Activated naive CD8-positive, alpha-beta T cell treated with anti-CD3 and anti-CD28 coated beads, Interleukin-2, amount 10 ng/mL, durations not matched to agents 7 days and 5 days (primary cell): ENCODE results near the gene CPED1. TPM values are rescaled to one million over a fixed set of nuclear protein-coding genes. Genes with fewer than 3 reads are reported as not detected.
"Not testable (repeated sequence)": the region's sequence is repeated elsewhere in the genome, so short reads cannot be mapped to it uniquely, and the experiment has no call there.

Experiments used
- ATAC-seq: fragments of 150-1000 bp; cut with Tn5 transposase; one replicate; pipeline ENCODE4 v1.10.0; 2021; ENCODE audit warnings: low read depth, moderate library complexity
- POLR2A ChIA-PET: fragments of 350-600 bp; sonication (Branson Sonifier 250); formaldehyde crosslinking; loops from one replicate; lab custom pipeline; 2021; ENCODE audit warnings: antibody characterized with exemption; lab: Charles Lee
- DNase-seq: peaks from one replicate; pipeline ENCODE4 v3.0.0; 2021
- H3K27ac Mint-ChIP-seq: one replicate; pipeline ENCODE4 v1.8.0; 2022; ENCODE audit warnings: mild to moderate bottlenecking, mixed read lengths
- H3K27me3 Mint-ChIP-seq: one replicate; pipeline ENCODE4 v1.8.0; 2022; ENCODE audit warnings: mild to moderate bottlenecking, moderate library complexity, mixed read lengths
- H3K36me3 Mint-ChIP-seq: one replicate; pipeline ENCODE4 v1.8.0; 2021; ENCODE audit warnings: mild to moderate bottlenecking, mixed read lengths
- H3K4me1 Mint-ChIP-seq: one replicate; pipeline ENCODE4 v1.8.0; 2021; ENCODE audit warnings: mixed read lengths
- H3K4me3 Mint-ChIP-seq: one replicate; pipeline ENCODE4 v1.8.0; 2022; ENCODE audit warnings: mild to moderate bottlenecking, moderate library complexity, mixed read lengths
- H3K9me3 Mint-ChIP-seq: one replicate; pipeline ENCODE4 v1.8.0; 2021; ENCODE audit warnings: mixed read lengths
- total RNA-seq, 2 experiments: library from RNA; stranded (reverse); gene quantifications; one replicate each; pipeline ENCODE4 v1.2.3, GENCODE V29; 2021

CPED1 gene
- total RNA-seq, 2 experiments from 2014 or later = not detected

- POLR2A ChIA-PET = no interaction called here
- DNase-seq (no peak), ATAC-seq (no peak)
- Mint-ChIP-seq H3K4me1 (no peaks in the 10 kb centered on the region), H3K4me3 (no peak overlapping the region), H3K27me3 (peaks cover 19% of the 10 kb centered on the region), H3K36me3 (no peaks in the 10 kb centered on the region), H3K9me3 (no peaks in the 10 kb centered on the region), H3K27ac (no peak overlapping the region)
Observed at GRCh38 chr7:121167971-121168370, 179.5 kb downstream of the CPED1 start.

GRCh38 chr7:121169469-121169868, 181.0 kb downstream of the CPED1 start:
- no peaks in the 10 kb centered on the region for H3K9me3 Mint-ChIP-seq
- POLR2A ChIA-PET = no interaction called here
- no peaks in the 10 kb centered on the region for H3K36me3 Mint-ChIP-seq
- H3K4me1 Mint-ChIP-seq = no peaks in the 10 kb centered on the region
- H3K4me3 Mint-ChIP-seq = no peak overlapping the region
- no peak overlapping the region for H3K27ac Mint-ChIP-seq
- DNase-seq (no peak), ATAC-seq (no peak)
- H3K27me3 Mint-ChIP-seq = peaks cover 13% of the 10 kb centered on the region

- H3K27me3 Mint-ChIP-seq = peaks cover 6% of the 10 kb centered on the region
- no peaks in the 10 kb centered on the region for H3K36me3 Mint-ChIP-seq
- ATAC-seq = no peak
- no peak for DNase-seq
- POLR2A ChIA-PET = no interaction called here
- H3K9me3 Mint-ChIP-seq = no peaks in the 10 kb centered on the region
- H3K27ac Mint-ChIP-seq = no peak overlapping the region
- no peaks in the 10 kb centered on the region for H3K4me1 Mint-ChIP-seq
- H3K4me3 Mint-ChIP-seq = no peak overlapping the region
Observed at GRCh38 chr7:121172484-121172883, 184.0 kb downstream of the CPED1 start.

- Mint-ChIP-seq H3K27me3 (peaks cover 2% of the 10 kb centered on the region), H3K4me3 (no peak overlapping the region), H3K27ac (no peak overlapping the region), H3K36me3 (no peaks in the 10 kb centered on the region), H3K4me1 (no peaks in the 10 kb centered on the region), H3K9me3 (no peaks in the 10 kb centered on the region)
- DNase-seq (no peak), ATAC-seq (no peak)
- POLR2A ChIA-PET = no interaction called here
Observed at GRCh38 chr7:121175826-121176225, 187.3 kb downstream of the CPED1 start.

DNA sequence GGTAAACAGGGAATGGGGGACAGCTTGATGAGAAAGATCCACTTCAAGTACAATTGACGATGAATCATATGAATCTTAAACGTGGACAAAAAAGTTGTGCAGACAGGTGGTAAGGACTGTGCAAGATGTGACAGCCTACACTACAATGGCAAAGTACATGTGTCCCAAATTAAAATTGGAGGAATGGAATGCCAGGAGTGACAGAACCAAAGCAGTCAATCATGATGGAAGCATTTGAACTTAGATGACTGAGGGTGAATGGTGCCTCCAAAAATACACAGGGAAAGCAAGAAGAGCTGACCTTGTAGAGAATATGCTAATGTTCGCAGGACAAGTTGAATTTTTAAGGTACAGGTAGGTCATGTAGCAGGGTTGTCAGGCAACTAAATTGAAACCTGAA, 189.9 kb downstream of the CPED1 start:
- Mint-ChIP-seq H3K27me3 (peaks cover 7% of the 10 kb centered on the region), H3K4me1 (no peaks in the 10 kb centered on the region), H3K4me3 (no peak overlapping the region), H3K36me3 (no peaks in the 10 kb centered on the region), H3K27ac (no peak overlapping the region), H3K9me3 (no peaks in the 10 kb centered on the region)
- DNase-seq (no peak), ATAC-seq (no peak)
- POLR2A ChIA-PET = no interaction called here

GRCh38 chr7:121178869-121179497, 190.5 kb downstream of the CPED1 start:
- H3K4me1 Mint-ChIP-seq = no peaks in the 10 kb centered on the region
- H3K36me3 Mint-ChIP-seq = no peaks in the 10 kb centered on the region
- H3K27me3 Mint-ChIP-seq = peaks cover 7% of the 10 kb centered on the region
- no peaks in the 10 kb centered on the region for H3K9me3 Mint-ChIP-seq
- POLR2A ChIA-PET = no interaction called here
- no peak overlapping the region for H3K27ac Mint-ChIP-seq
- ATAC-seq (no peak), DNase-seq (no peak)
- H3K4me3 Mint-ChIP-seq = no peak overlapping the region

DNA sequence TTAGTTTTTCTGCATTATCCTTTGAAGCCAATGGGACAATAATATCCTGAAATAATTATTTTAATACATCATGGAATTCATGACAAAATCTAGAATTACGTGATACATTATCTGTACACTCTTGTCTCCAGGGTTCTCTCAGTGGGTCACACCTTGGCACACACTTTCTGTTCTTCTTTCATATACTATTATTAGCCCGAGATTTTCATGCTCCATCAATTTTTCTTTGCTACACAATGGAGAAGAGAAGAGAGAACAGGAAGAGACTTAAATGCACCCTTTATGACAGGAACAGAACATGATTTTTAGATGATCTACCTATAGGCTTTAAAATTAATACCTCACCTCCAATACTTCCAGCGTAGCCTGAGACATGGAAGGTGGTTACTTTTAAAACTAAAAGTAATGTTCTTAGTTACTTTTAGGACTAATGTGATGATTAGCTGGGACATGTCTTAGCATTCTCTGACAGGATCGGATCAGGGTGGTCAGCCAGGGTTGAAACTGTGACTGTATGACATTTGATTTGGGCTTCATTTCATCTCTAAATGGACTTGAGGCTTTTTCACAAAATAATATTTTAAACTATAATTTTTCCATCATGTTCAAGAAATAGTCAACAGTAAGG, 192.0 kb downstream of the CPED1 start:
- no peaks in the 10 kb centered on the region for H3K9me3 Mint-ChIP-seq
- no peak overlapping the region for H3K27ac Mint-ChIP-seq
- no peak for ATAC-seq
- DNase-seq = no peak
- H3K4me3 Mint-ChIP-seq = no peak overlapping the region
- H3K36me3 Mint-ChIP-seq = no peaks in the 10 kb centered on the region
- no peaks in the 10 kb centered on the region for H3K4me1 Mint-ChIP-seq
- POLR2A ChIA-PET = no interaction called here
- H3K27me3 Mint-ChIP-seq = peaks cover 7% of the 10 kb centered on the region

- Mint-ChIP-seq H3K4me1 (no peaks in the 10 kb centered on the region), H3K27ac (no peak overlapping the region), H3K27me3 (peaks cover 5% of the 10 kb centered on the region), H3K9me3 (no peaks in the 10 kb centered on the region), H3K4me3 (no peak overlapping the region), H3K36me3 (no peaks in the 10 kb centered on the region)
- POLR2A ChIA-PET = no interaction called here
- DNase-seq (no peak), ATAC-seq (no peak)
Observed at GRCh38 chr7:121181357-121181756, 192.8 kb downstream of the CPED1 start.

- H3K9me3 Mint-ChIP-seq = no peaks in the 10 kb centered on the region
- no peak for ATAC-seq
- no peak overlapping the region for H3K4me3 Mint-ChIP-seq
- DNase-seq = no peak
- H3K27ac Mint-ChIP-seq = no peak overlapping the region
- H3K4me1 Mint-ChIP-seq = no peaks in the 10 kb centered on the region
- peaks cover 5% of the 10 kb centered on the region for H3K27me3 Mint-ChIP-seq
- no peaks in the 10 kb centered on the region for H3K36me3 Mint-ChIP-seq
- POLR2A ChIA-PET = no interaction called here
Observed at GRCh38 chr7:121182281-121182680, 193.8 kb downstream of the CPED1 start.

DNA sequence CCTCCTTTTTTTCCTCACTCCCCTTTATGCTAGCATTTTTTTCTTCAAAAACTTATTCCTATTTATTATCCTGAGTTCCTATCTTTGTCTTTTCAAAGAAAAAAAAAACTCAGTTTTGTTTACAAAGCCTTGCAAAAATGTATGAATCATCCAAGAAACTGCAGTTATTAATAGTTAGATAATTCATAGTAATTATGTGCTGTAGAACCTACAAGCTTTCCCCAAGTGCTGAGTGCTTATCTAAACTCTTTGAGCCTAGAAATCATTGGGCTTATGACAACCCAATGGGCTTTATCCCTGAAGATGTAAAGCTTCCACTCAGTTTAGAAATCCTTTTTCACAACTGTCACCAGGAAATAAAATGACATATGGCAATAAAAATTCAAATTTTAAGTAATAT, 194.4 kb downstream of the CPED1 start:
- Mint-ChIP-seq H3K27ac (no peak overlapping the region), H3K4me1 (no peaks in the 10 kb centered on the region), H3K4me3 (no peak overlapping the region), H3K27me3 (peaks cover 5% of the 10 kb centered on the region), H3K9me3 (no peaks in the 10 kb centered on the region), H3K36me3 (no peaks in the 10 kb centered on the region)
- ATAC-seq = no peak
- no peak for DNase-seq
- POLR2A ChIA-PET = no interaction called here

DNA sequence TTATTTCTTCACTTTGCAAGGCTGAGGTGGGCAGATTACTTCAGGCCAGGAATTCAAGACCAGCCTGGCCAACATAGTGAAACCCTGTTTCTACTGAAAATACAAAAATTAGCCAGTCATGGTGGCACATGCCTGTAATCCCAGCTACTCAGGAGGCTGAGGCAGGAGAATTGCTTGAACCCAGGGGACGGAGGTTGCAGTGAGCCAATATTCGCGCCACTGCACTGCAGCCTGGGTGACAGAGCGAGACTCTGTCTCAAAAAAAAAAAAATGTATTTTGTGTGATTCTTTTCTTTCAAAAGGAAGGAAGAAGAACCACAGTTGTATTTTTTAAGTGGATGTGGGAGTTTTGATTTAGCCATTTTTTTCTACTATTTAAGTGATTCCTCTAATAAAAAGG, 195.4 kb downstream of the CPED1 start:
- H3K4me1 Mint-ChIP-seq, H3K36me3 Mint-ChIP-seq, POLR2A ChIA-PET, H3K27me3 Mint-ChIP-seq, DNase-seq, H3K27ac Mint-ChIP-seq, H3K4me3 Mint-ChIP-seq, ATAC-seq, H3K9me3 Mint-ChIP-seq: not testable (repeated sequence)

DNA sequence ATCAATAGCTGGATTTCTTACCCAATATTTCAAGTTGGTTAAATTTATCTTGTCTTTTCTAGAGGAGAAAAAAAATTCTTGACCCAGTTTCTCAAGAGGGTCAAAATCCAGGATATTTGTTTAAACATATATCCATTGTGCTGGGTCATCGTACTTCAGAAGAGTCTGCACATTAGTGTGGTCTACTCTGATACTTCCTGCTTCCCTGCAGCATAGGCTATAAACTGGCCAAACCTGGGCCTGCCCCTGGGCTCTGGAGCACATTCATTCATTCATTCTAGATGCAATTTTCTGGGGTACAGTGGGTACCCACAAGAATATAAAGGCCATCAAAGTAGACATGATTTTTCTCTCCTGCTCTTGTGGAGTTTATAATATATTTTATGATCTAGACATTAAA, 198.2 kb downstream of the CPED1 start:
- ATAC-seq (no peak), DNase-seq (no peak)
- Mint-ChIP-seq H3K9me3 (no peaks in the 10 kb centered on the region), H3K27me3 (peaks cover 7% of the 10 kb centered on the region), H3K27ac (no peak overlapping the region), H3K4me1 (no peaks in the 10 kb centered on the region), H3K36me3 (no peaks in the 10 kb centered on the region), H3K4me3 (no peak overlapping the region)
- POLR2A ChIA-PET = no interaction called here

GRCh38 chr7:121187222-121187621, 198.7 kb downstream of the CPED1 start:
- no peaks in the 10 kb centered on the region for H3K4me1 Mint-ChIP-seq
- no peak overlapping the region for H3K4me3 Mint-ChIP-seq
- peaks cover 7% of the 10 kb centered on the region for H3K27me3 Mint-ChIP-seq
- H3K27ac Mint-ChIP-seq = no peak overlapping the region
- no peaks in the 10 kb centered on the region for H3K9me3 Mint-ChIP-seq
- H3K36me3 Mint-ChIP-seq = no peaks in the 10 kb centered on the region
- ATAC-seq (no peak), DNase-seq (no peak)
- POLR2A ChIA-PET = no interaction called here

GRCh38 chr7:121187676-121188075, 199.2 kb downstream of the CPED1 start:
- Mint-ChIP-seq H3K9me3 (no peaks in the 10 kb centered on the region), H3K27me3 (peaks cover 4% of the 10 kb centered on the region), H3K4me3 (no peak overlapping the region), H3K36me3 (no peaks in the 10 kb centered on the region), H3K4me1 (no peaks in the 10 kb centered on the region), H3K27ac (no peak overlapping the region)
- POLR2A ChIA-PET = no interaction called here
- DNase-seq (no peak), ATAC-seq (no peak)
